ENCODE measurements around the gene SVOP. TPM values are rescaled to one million over a fixed set of nuclear protein-coding genes. Genes with fewer than 3 reads are reported as not detected.
"Not testable (repeated sequence)": the region's sequence is repeated elsewhere in the genome, so short reads cannot be mapped to it uniquely, and the experiment has no call there.

The SVOP gene
- total and polyA plus RNA-seq, 8 donors = 0.09 to 0.24 (median 0.15) TPM; not detected in 2

- ATAC-seq (no peak), DNase-seq (no peak)
- no peaks in the 10 kb centered on the region for H3K9me3 ChIP-seq
- H3K4me3 ChIP-seq = no peak overlapping the region
- H3K27ac ChIP-seq = peak overlapping the region in 1 of 2 donors; percentile 45
- intact Hi-C loops (cut with DNase I) = no loop called here
- H3K36me3 ChIP-seq = no peaks in the 10 kb centered on the region
- TF ChIP-seq, protein P1, sequence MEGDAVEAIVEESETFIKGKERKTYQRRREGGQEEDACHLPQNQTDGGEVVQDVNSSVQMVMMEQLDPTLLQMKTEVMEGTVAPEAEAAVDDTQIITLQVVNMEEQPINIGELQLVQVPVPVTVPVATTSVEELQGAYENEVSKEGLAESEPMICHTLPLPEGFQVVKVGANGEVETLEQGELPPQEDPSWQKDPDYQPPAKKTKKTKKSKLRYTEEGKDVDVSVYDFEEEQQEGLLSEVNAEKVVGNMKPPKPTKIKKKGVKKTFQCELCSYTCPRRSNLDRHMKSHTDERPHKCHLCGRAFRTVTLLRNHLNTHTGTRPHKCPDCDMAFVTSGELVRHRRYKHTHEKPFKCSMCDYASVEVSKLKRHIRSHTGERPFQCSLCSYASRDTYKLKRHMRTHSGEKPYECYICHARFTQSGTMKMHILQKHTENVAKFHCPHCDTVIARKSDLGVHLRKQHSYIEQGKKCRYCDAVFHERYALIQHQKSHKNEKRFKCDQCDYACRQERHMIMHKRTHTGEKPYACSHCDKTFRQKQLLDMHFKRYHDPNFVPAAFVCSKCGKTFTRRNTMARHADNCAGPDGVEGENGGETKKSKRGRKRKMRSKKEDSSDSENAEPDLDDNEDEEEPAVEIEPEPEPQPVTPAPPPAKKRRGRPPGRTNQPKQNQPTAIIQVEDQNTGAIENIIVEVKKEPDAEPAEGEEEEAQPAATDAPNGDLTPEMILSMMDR (IDR thresholded peaks at IDR 0.05) = no peak
- H3K27me3 ChIP-seq = no peaks in the 10 kb centered on the region
- peaks cover 11 to 49% of the 10 kb centered on the region in 2 donors for H3K4me1 ChIP-seq
These were observed 158.3 kb downstream of the SVOP start for GRCh38 chr12:108862588-108862959.

DNA sequence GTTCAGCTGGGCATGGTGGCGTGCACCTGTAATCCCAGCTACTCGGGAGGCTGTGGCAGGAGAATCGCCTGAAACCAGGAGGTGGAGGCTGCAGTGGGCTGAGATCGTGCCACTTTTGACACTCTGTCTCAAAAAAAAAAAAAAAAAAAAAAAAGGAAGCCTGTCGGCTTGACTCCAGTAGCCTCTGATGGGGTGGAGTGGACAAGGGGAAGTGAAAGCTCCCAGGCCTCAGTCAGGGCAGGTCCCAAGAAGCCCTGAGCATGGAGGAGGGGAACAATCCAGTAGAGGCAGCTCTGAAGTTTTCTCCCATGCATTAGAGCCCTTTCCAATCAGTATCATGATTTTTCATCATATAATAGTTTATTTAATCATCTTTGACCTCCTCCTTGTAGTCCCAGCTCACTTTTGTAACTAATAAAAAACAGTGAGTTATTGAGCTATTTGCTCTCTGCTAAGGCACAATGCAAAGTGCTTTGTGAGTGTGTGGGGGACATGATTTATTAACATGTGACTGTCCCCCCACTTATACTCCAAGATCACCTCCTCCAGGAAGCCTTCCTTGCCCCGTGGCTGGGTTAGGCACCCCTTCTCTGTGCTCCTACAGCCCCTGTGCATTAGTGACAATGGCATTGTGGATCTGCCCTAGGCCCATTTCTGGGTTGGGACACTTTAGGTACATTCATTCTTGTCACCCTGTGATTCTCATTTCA is 158.8 kb downstream of the SVOP start:
- Histone ChIP-seq H3K36me3 (no peaks in the 10 kb centered on the region), H3K27ac (peak overlapping the region in 1 of 2 donors; percentile 45)

GRCh38 chr12:108860443-108860842 is 160.4 kb downstream of the SVOP start:
- no peaks in the 10 kb centered on the region for H3K27me3 ChIP-seq
- H3K9me3 ChIP-seq = no peaks in the 10 kb centered on the region
- peaks cover 18 to 63% of the 10 kb centered on the region in 2 donors for H3K4me1 ChIP-seq
- TF ChIP-seq, protein P1 (IDR thresholded peaks at IDR 0.05) = no peak
- H3K27ac ChIP-seq = peak overlapping the region in 1 of 2 donors; percentile 18
- DNase-seq = no peak
- no peaks in the 10 kb centered on the region for H3K36me3 ChIP-seq
- intact Hi-C loops (cut with DNase I) = no loop called here
- H3K4me3 ChIP-seq = no peak overlapping the region
- ATAC-seq = no peak

More for the DNA sequence above, 158.8 kb downstream of the SVOP start:
- peak; percentile 14 for ATAC-seq
- H3K4me1 ChIP-seq = peaks cover 11 to 49% of the 10 kb centered on the region in 2 donors
- no peaks in the 10 kb centered on the region for H3K9me3 ChIP-seq
- intact Hi-C loops (cut with DNase I) = no loop called here
- peak in 1 of 4 donors; percentile 77 for DNase-seq
- H3K27me3 ChIP-seq = no peaks in the 10 kb centered on the region
- TF ChIP-seq, protein P1 (IDR thresholded peaks at IDR 0.05) = no peak
- no peak overlapping the region for H3K4me3 ChIP-seq

DNA sequence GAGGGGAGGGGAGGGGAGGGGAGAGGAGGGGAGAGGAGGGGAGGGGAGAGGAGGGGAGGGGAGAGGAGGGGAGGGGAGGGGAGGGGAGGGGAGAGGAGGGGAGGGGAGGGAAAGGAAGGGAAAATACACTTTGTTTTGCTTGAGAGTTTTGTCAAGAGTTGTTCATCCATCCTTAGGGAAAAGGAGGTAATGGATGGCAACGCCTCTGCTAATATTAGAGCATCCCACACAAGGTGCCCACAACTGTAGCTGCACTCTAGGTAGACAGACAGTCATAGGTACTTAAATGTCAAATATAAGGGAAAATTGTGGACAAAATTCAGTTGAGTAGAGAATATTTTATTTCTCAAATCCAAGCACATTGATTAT is 161.0 kb downstream of the SVOP start:
- no peak overlapping the region for H3K4me3 ChIP-seq
- no peak overlapping the region for H3K27ac ChIP-seq
- intact Hi-C loops (cut with DNase I) = no loop called here
- no peaks in the 10 kb centered on the region for H3K36me3 ChIP-seq
- TF ChIP-seq, protein P1 (IDR thresholded peaks at IDR 0.05) = no peak
- no peak for ATAC-seq
- peaks cover 22 to 68% of the 10 kb centered on the region in 2 donors for H3K4me1 ChIP-seq
- H3K27me3 ChIP-seq = no peaks in the 10 kb centered on the region
- H3K9me3 ChIP-seq = no peaks in the 10 kb centered on the region
- DNase-seq = no peak

GRCh38 chr12:108859141-108859922 is 161.5 kb downstream of the SVOP start:
- intact Hi-C loops (cut with DNase I); H3K4me3 ChIP-seq; H3K36me3 ChIP-seq; DNase-seq; ATAC-seq; H3K27ac ChIP-seq; H3K27me3 ChIP-seq; H3K9me3 ChIP-seq: not testable (repeated sequence)
- peaks cover 26 to 74% of the 10 kb centered on the region in 2 donors for H3K4me1 ChIP-seq

Data from left lung (tissue), 10 donors.